Astrocyte of the cerebellum (primary cell): ENCODE results near the gene SETDB2.
"Not testable (repeated sequence)": the region's sequence is repeated elsewhere in the genome, so short reads cannot be mapped to it uniquely, and the experiment has no call there.

Source experiments
- DNase-seq: peaks from one replicate; pipeline ENCODE4 v3.0.0-alpha.2; 2011; ENCODE audit warnings: low read depth
- H3K4me3 ChIP-seq: 2 replicates; pipeline ENCODE4 v1.5.1; 2011; ENCODE audit warnings: mild to moderate bottlenecking, low read depth, low read length, moderate library complexity
- CTCF ChIP-seq: IDR thresholded peaks from 2 replicates; pipeline ENCODE4 v1.5.1; 2012; ENCODE audit warnings: low read length, low read depth, moderate library complexity, mild to moderate bottlenecking; ENCODE audit errors: missing control alignments
- in situ Hi-C: cut with HindIII; loops from 2 replicates; pipeline ENCODE4 v1.10.0; 2017; ENCODE audit warnings: low sequenced_read_pairs

Gene SETDB2

GRCh38 chr13:49476529-49476928 lies 32.5 kb downstream of the SETDB2 start:
- TF ChIP-seq CTCF, result no peak
- no peak for DNase-seq
- no peak overlapping the region for H3K4me3 ChIP-seq
- in situ Hi-C loops, result no loop called here

GRCh38 chr13:49481788-49482187 lies 37.7 kb downstream of the SETDB2 start:
- in situ Hi-C loops, result no loop called here
- H3K4me3 ChIP-seq, result no peak overlapping the region
- TF ChIP-seq CTCF, result no peak
- no peak for DNase-seq

- in situ Hi-C loops, result no loop called here
- no peak for TF ChIP-seq CTCF
- H3K4me3 ChIP-seq, result no peak overlapping the region
- no peak for DNase-seq
Measured at GRCh38 chr13:49488563-49488962, 44.5 kb downstream of the SETDB2 start.

GRCh38 chr13:49494645-49495044 lies 50.6 kb downstream of the SETDB2 start:
- no peak for TF ChIP-seq CTCF
- no peak for DNase-seq
- in situ Hi-C loops, result no loop called here
- peak overlapping the region; percentile 49 for H3K4me3 ChIP-seq

- peak within 1 kb of the TSS; percentile 49 for H3K4me3 ChIP-seq
- DNase-seq, result no peak
- no peak for TF ChIP-seq CTCF
- in situ Hi-C loops, result no loop called here
Measured at GRCh38 chr13:49495783-49496762, 52.0 kb downstream of the SETDB2 start, which contains the start of gene PHF11. PHF11 (plus strand) TSS chr13:49495953; CDS start chr13:49496002, 49 bp downstream.

GRCh38 chr13:49496837-49497236 lies 52.8 kb downstream of the SETDB2 start:
- H3K4me3 ChIP-seq, DNase-seq, in situ Hi-C loops: not testable (repeated sequence)

GRCh38 chr13:49497272-49497671 lies 53.2 kb downstream of the SETDB2 start:
- no peak overlapping the region for H3K4me3 ChIP-seq
- in situ Hi-C loops, result no loop called here
- no peak for DNase-seq
- no peak for TF ChIP-seq CTCF
